Vagina (tissue), 2 donors: ENCODE data around the gene PHF11.

Experiments used
- POLR2A ChIP-seq, 2 donors: fragments of 450-650 bp; IDR thresholded peaks; one replicate each; pipeline ENCODE4 v1.6.1; 2017; ENCODE audit warnings: antibody characterized with exemption in 2 of 2, mild to moderate bottlenecking in 2 of 2, moderate library complexity in 2 of 2
- TF ChIP-seq, protein P1 (sequence below), 3 experiments: fragments of 450-650 bp in 2 of 3; fragments of 200-600 bp in 1 of 3; sonication (generic) in 1 of 3; IDR thresholded peaks; one replicate each; pipeline ENCODE4 v1.5.1; 2017 to 2019; ENCODE audit warnings: antibody characterized with exemption in 3 of 3, mild to moderate bottlenecking in 2 of 3, moderate library complexity in 2 of 3

DNA sequence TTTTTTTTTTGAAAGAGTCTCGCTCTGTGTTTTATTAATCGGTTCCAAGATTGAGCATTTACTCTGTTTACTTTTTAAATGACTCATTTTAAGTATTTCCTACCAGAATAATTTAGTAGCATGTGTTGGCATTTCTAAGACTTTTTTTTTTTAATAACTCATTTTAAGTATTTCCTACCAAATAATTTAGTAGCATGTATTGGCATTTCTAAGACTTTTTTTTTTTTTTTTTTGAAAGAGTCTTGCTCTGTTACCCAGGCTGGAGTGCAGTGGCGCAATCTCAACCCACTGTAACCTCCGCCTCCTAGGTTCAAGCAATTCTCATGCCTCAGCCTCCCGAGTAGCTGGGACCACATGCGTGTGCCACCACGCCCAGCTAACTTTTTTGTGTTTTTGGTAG, 38.5 kb upstream of the PHF11 start:
- TF ChIP-seq, protein P1, sequence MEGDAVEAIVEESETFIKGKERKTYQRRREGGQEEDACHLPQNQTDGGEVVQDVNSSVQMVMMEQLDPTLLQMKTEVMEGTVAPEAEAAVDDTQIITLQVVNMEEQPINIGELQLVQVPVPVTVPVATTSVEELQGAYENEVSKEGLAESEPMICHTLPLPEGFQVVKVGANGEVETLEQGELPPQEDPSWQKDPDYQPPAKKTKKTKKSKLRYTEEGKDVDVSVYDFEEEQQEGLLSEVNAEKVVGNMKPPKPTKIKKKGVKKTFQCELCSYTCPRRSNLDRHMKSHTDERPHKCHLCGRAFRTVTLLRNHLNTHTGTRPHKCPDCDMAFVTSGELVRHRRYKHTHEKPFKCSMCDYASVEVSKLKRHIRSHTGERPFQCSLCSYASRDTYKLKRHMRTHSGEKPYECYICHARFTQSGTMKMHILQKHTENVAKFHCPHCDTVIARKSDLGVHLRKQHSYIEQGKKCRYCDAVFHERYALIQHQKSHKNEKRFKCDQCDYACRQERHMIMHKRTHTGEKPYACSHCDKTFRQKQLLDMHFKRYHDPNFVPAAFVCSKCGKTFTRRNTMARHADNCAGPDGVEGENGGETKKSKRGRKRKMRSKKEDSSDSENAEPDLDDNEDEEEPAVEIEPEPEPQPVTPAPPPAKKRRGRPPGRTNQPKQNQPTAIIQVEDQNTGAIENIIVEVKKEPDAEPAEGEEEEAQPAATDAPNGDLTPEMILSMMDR (IDR thresholded peaks at IDR 0.05): no peak
- no peak for TF ChIP-seq POLR2A (IDR thresholded peaks at IDR 0.05)
